ENCODE results near the gene PKD1L1. TPM values are rescaled to one million over a fixed set of nuclear protein-coding genes. Genes with fewer than 3 reads are reported as not detected.

The PKD1L1 gene
- polyA plus RNA-seq, 4 donors: 0.11 to 0.27 (median 0.21) TPM

- DNase-seq (ENCODE audit: low read depth in 4 of 4, low spot score in 3 of 4): no peak
Measured at GRCh38 chr7:47906883-47907282, 41.4 kb downstream of the PKD1L1 start.

- DNase-seq (ENCODE audit: low read depth in 4 of 4, low spot score in 3 of 4): no peak
Measured at GRCh38 chr7:47905076-47905920, 43.0 kb downstream of the PKD1L1 start.

GRCh38 chr7:47902013-47902412, 46.3 kb downstream of the PKD1L1 start:
- no peak for DNase-seq (ENCODE audit: low read depth in 4 of 4, low spot score in 3 of 4)

GRCh38 chr7:47901542-47901941, 46.7 kb downstream of the PKD1L1 start:
- no peak for DNase-seq (ENCODE audit: low read depth in 4 of 4, low spot score in 3 of 4)

GRCh38 chr7:47897831-47898230, 50.4 kb downstream of the PKD1L1 start:
- no peak for DNase-seq (ENCODE audit: low read depth in 4 of 4, low spot score in 3 of 4)

- no peak for DNase-seq (ENCODE audit: low read depth in 4 of 4, low spot score in 3 of 4)
Measured at GRCh38 chr7:47896809-47897423, 51.4 kb downstream of the PKD1L1 start.

- DNase-seq (ENCODE audit: low read depth in 4 of 4, low spot score in 3 of 4): no peak
Measured at GRCh38 chr7:47895026-47895425, 53.2 kb downstream of the PKD1L1 start.

- DNase-seq (ENCODE audit: low read depth in 4 of 4, low spot score in 3 of 4): no peak
Measured at GRCh38 chr7:47893721-47894365, 54.4 kb downstream of the PKD1L1 start.

- no peak for DNase-seq (ENCODE audit: low read depth in 4 of 4, low spot score in 3 of 4)
Measured at GRCh38 chr7:47893238-47893637, 55.0 kb downstream of the PKD1L1 start.

GRCh38 chr7:47890606-47891005, 57.7 kb downstream of the PKD1L1 start:
- DNase-seq (ENCODE audit: low read depth in 4 of 4, low spot score in 3 of 4): no peak

- DNase-seq (ENCODE audit: low read depth in 4 of 4, low spot score in 3 of 4): no peak
Measured at GRCh38 chr7:47890125-47890524, 58.1 kb downstream of the PKD1L1 start.

- DNase-seq (ENCODE audit: low read depth in 4 of 4, low spot score in 3 of 4): no peak
Measured at GRCh38 chr7:47889723-47890122, 58.5 kb downstream of the PKD1L1 start.

- DNase-seq (ENCODE audit: low read depth in 4 of 4, low spot score in 3 of 4): no peak
Measured at GRCh38 chr7:47888371-47889265, 59.6 kb downstream of the PKD1L1 start.

GRCh38 chr7:47887016-47887640, 61.1 kb downstream of the PKD1L1 start:
- DNase-seq (ENCODE audit: low read depth in 4 of 4, low spot score in 3 of 4): no peak

GRCh38 chr7:47885987-47886811, 62.1 kb downstream of the PKD1L1 start:
- no peak for DNase-seq (ENCODE audit: low read depth in 4 of 4, low spot score in 3 of 4)

- no peak for DNase-seq (ENCODE audit: low read depth in 4 of 4, low spot score in 3 of 4)
Measured at GRCh38 chr7:47885309-47885986, 62.8 kb downstream of the PKD1L1 start.

- DNase-seq (ENCODE audit: low read depth in 4 of 4, low spot score in 3 of 4): no peak
Measured at GRCh38 chr7:47884675-47885074, 63.6 kb downstream of the PKD1L1 start.

- no peak for DNase-seq (ENCODE audit: low read depth in 4 of 4, low spot score in 3 of 4)
Measured at GRCh38 chr7:47882635-47883034, 65.6 kb downstream of the PKD1L1 start.

GRCh38 chr7:47881256-47881655, 67.0 kb downstream of the PKD1L1 start:
- no peak for DNase-seq (ENCODE audit: low read depth in 4 of 4, low spot score in 3 of 4)
